ENCODE data around the gene STXBP6.

Gene STXBP6

GRCh38 chr14:25069879-25070278 lies 19.9 kb upstream of the STXBP6 start:
- TF ChIP-seq CTCF (conservative IDR thresholded peaks at IDR 0.05; ENCODE audit: low read depth, low read length) = no peak
- H3K4me3 ChIP-seq (ENCODE audit: low read depth, low read length) = no peak overlapping the region
- no peak for DNase-seq (ENCODE audit: low read depth)

GRCh38 chr14:25067600-25067999 lies 17.7 kb upstream of the STXBP6 start:
- no peak overlapping the region for H3K4me3 ChIP-seq (ENCODE audit: low read depth, low read length)
- TF ChIP-seq CTCF (conservative IDR thresholded peaks at IDR 0.05; ENCODE audit: low read depth, low read length) = no peak
- no peak for DNase-seq (ENCODE audit: low read depth)

- no peak overlapping the region for H3K4me3 ChIP-seq (ENCODE audit: low read depth, low read length)
- TF ChIP-seq CTCF (conservative IDR thresholded peaks at IDR 0.05; ENCODE audit: low read depth, low read length) = no peak
- DNase-seq (ENCODE audit: low read depth) = no peak
Measured at GRCh38 chr14:25062022-25062321, 12.0 kb upstream of the STXBP6 start.

- TF ChIP-seq CTCF (conservative IDR thresholded peaks at IDR 0.05; ENCODE audit: low read depth, low read length) = no peak
Measured at GRCh38 chr14:25056688-25057078, 6.7 kb upstream of the STXBP6 start.

GRCh38 chr14:25055992-25056687 lies 6.2 kb upstream of the STXBP6 start:
- TF ChIP-seq CTCF (conservative IDR thresholded peaks at IDR 0.05; ENCODE audit: low read depth, low read length) = no peak
- H3K4me3 ChIP-seq (ENCODE audit: low read depth, low read length) = no peak overlapping the region
- no peak for DNase-seq (ENCODE audit: low read depth)

More at GRCh38 chr14:25056688-25057078, 6.7 kb upstream of the STXBP6 start:
- no peak for DNase-seq (ENCODE audit: low read depth)
- H3K4me3 ChIP-seq (ENCODE audit: low read depth, low read length) = no peak overlapping the region

GRCh38 chr14:25055005-25055404 lies 5.1 kb upstream of the STXBP6 start:
- no peak for DNase-seq (ENCODE audit: low read depth)
- TF ChIP-seq CTCF (conservative IDR thresholded peaks at IDR 0.05; ENCODE audit: low read depth, low read length) = no peak

GRCh38 chr14:25053585-25053984 lies 3.6 kb upstream of the STXBP6 start:
- no peak for TF ChIP-seq CTCF (conservative IDR thresholded peaks at IDR 0.05; ENCODE audit: low read depth, low read length)
- no peak for DNase-seq (ENCODE audit: low read depth)
- no peak overlapping the region for H3K4me3 ChIP-seq (ENCODE audit: low read depth, low read length)

More at GRCh38 chr14:25055005-25055404, 5.1 kb upstream of the STXBP6 start:
- no peak overlapping the region for H3K4me3 ChIP-seq (ENCODE audit: low read depth, low read length)
